HCT116 (cell line): ENCODE measurements around the gene PLA2G5. TPM values are rescaled to one million over a fixed set of nuclear protein-coding genes. Genes with fewer than 3 reads are reported as not detected.

Source experiments
- ATAC-seq: fragments of 200-7000 bp; cut with Tn5 transposase; 2 replicates; pipeline ENCODE4 v1.9.1; 2020; ENCODE audit warnings: mild to moderate bottlenecking, moderate library complexity
- BruUV-seq: library from RNA; stranded (reverse); fragments of 400-500 nt; replicated peaks from 2 replicates; lab custom pipeline; 2021; lab: Mats Ljungman, UMichigan
- CTCF ChIA-PET: fragments of 300-600 bp; sonication (Branson Sonifier 250); formaldehyde crosslinking; loops from one replicate; lab custom pipeline; 2021; ENCODE audit warnings: antibody characterized with exemption; lab: Charles Lee
- POLR2A ChIA-PET: fragments of 300-600, 350-600 bp; sonication (Branson Sonifier 250); formaldehyde crosslinking; loops from one replicate; lab custom pipeline; 2021; ENCODE audit warnings: antibody characterized with exemption; lab: Charles Lee
- RAD21 ChIA-PET, 2 experiments: fragments of 300-600 bp; sonication (Branson Sonifier 250); formaldehyde crosslinking; loops; one replicate each; lab custom pipeline; 2023; ENCODE audit warnings: low total read pairs in 2 of 2; ENCODE audit not compliant: uncharacterized antibody in 2 of 2, unreplicated experiment in 2 of 2, low non-redundant PET in 1 of 2; lab: Charles Lee
- DNase-seq: peaks from one replicate; pipeline ENCODE4 v3.0.0-alpha.2; 2010; ENCODE audit warnings: low read depth, low spot score
- H2AFZ ChIP-seq: fragments of 200-600 bp; shearing (Covaris generic), sonication (generic); 2 replicates; pipeline ENCODE4 v1.6.1; 2017; ENCODE audit warnings: low read depth, mixed run types, mixed read lengths, antibody characterized with exemption, low read length; ENCODE audit not compliant: poor library complexity, severe bottlenecking
- H3K27ac ChIP-seq: 2 replicates; pipeline ENCODE4 v1.5.1; 2012; ENCODE audit warnings: low read depth, low read length
- H3K27me3 ChIP-seq: fragments of 200-600 bp; sonication (generic); 2 replicates; pipeline ENCODE4 v1.6.1; 2016; ENCODE audit warnings: mixed run types, low read length, mixed read lengths; ENCODE audit not compliant: insufficient read depth
- H3K36me3 ChIP-seq, 2 experiments: fragments of 200-500 bp in 1 of 2; fragments of 200-600 bp in 1 of 2; sonication (Bioruptor generic) in 1 of 2; sonication (generic) in 1 of 2; 2 replicates each; pipeline versions ENCODE4 v1.5.1 to v1.6.1; 2014 to 2016; ENCODE audit warnings: low read length in 2 of 2, inconsistent platforms in 1 of 2, mixed read lengths in 1 of 2, mixed run types in 1 of 2; ENCODE audit not compliant: insufficient read depth in 2 of 2, control insufficient read depth in 1 of 2
- H3K4me1 ChIP-seq, 2 experiments: fragments of 200-600 bp in 1 of 2; sonication (generic) in 1 of 2; 2 replicates each; pipeline versions ENCODE4 v1.5.1 to v1.6.1; 2012 to 2017; ENCODE audit warnings: low read length in 2 of 2, inconsistent platforms in 1 of 2, mild to moderate bottlenecking in 1 of 2, mixed read lengths in 1 of 2, mixed run types in 1 of 2, moderate library complexity in 1 of 2; ENCODE audit not compliant: insufficient read depth in 2 of 2, control insufficient read depth in 1 of 2
- H3K4me2 ChIP-seq: fragments of 200-600 bp; sonication (generic); 2 replicates; pipeline ENCODE4 v1.6.1; 2017; ENCODE audit warnings: mixed run types, low read length, mixed read lengths
- H3K4me3 ChIP-seq, 2 experiments: fragments of 200-600 bp in 1 of 2; sonication (generic) in 1 of 2; replicated peaks in 1 of 2; 2 replicates each; pipeline ENCODE4 v1.5.1; 2011 to 2016; ENCODE audit warnings: low read length in 2 of 2, control low read depth in 1 of 2, low read depth in 1 of 2, mild to moderate bottlenecking in 1 of 2, mixed read lengths in 1 of 2, mixed run types in 1 of 2
- H3K79me2 ChIP-seq: fragments of 200-600 bp; sonication (generic); 2 replicates; pipeline ENCODE4 v1.6.1; 2017; ENCODE audit warnings: mild to moderate bottlenecking, mixed run types, low read length, moderate library complexity, mixed read lengths; ENCODE audit not compliant: insufficient read depth
- H3K9ac ChIP-seq: fragments of 200-600 bp; sonication (generic); 2 replicates; pipeline ENCODE4 v1.6.1; 2016; ENCODE audit warnings: low read length, mixed read lengths
- H3K9me2 ChIP-seq: fragments of 200-600 bp; sonication (generic), shearing (Covaris generic); 2 replicates; pipeline ENCODE4 v1.6.1; 2017; ENCODE audit warnings: mixed run types, mild to moderate bottlenecking, moderate library complexity; ENCODE audit not compliant: insufficient read depth
- H3K9me3 ChIP-seq, 2 experiments: fragments of 200-500 bp in 1 of 2; fragments of 200-600 bp in 1 of 2; sonication (Bioruptor generic) in 1 of 2; sonication (generic) in 1 of 2; 2 replicates each; pipeline ENCODE4 v1.6.1; 2014 to 2017; ENCODE audit warnings: low read length in 2 of 2, mixed read lengths in 2 of 2, inconsistent platforms in 1 of 2, low read depth in 1 of 2, mild to moderate bottlenecking in 1 of 2, mixed run types in 1 of 2, moderate library complexity in 1 of 2; ENCODE audit not compliant: control insufficient read depth in 1 of 2, insufficient read depth in 1 of 2
- H4K20me1 ChIP-seq: fragments of 200-600 bp; sonication (generic), shearing (Covaris generic); 2 replicates; pipeline ENCODE4 v1.6.1; 2017; ENCODE audit warnings: mixed run types, mild to moderate bottlenecking, moderate library complexity; ENCODE audit not compliant: insufficient read depth
- CBX3 ChIP-seq: IDR thresholded peaks from 2 replicates; pipeline ENCODE4 v1.6.1; 2012; ENCODE audit warnings: low read depth
- CEBPB ChIP-seq: IDR thresholded peaks from 2 replicates; pipeline ENCODE4 v1.6.1; 2012; ENCODE audit warnings: low read depth
- EGR1 ChIP-seq: IDR thresholded peaks from 2 replicates; pipeline ENCODE4 v1.6.1; 2012; ENCODE audit warnings: low read depth
- ELF1 ChIP-seq: IDR thresholded peaks from 2 replicates; pipeline ENCODE4 v1.6.1; 2012; ENCODE audit warnings: low read depth, borderline replicate concordance
- EZH2 ChIP-seq: fragments of 200-600 bp; sonication (generic); IDR thresholded peaks from 2 replicates; pipeline ENCODE4 v1.6.1; 2017; ENCODE audit warnings: antibody characterized with exemption, mixed run types
- JUND ChIP-seq: IDR thresholded peaks from 2 replicates; pipeline ENCODE4 v1.6.1; 2012
- POLR2AphosphoS5 ChIP-seq: IDR thresholded peaks from 2 replicates; pipeline ENCODE4 v1.6.1; 2011; ENCODE audit warnings: mild to moderate bottlenecking, low read depth, low read length, moderate library complexity
- SIN3A ChIP-seq: IDR thresholded peaks from 2 replicates; pipeline ENCODE4 v1.6.1; 2012; ENCODE audit warnings: low read depth
- SP1 ChIP-seq: IDR thresholded peaks from 2 replicates; pipeline ENCODE4 v1.6.1; 2012; ENCODE audit warnings: low read depth
- ZFX ChIP-seq: fragments of 450-650 bp; IDR thresholded peaks from 2 replicates; pipeline ENCODE4 v1.6.1; 2017
- ZNF274 ChIP-seq: fragments of 200-500 bp; sonication (Bioruptor generic); IDR thresholded peaks from 2 replicates; pipeline ENCODE4 v1.6.1; 2014; ENCODE audit warnings: mild to moderate bottlenecking, low read depth, low read length, inconsistent platforms
- intact Hi-C: fragments of 100-400 bp; cut with micrococcal nuclease; formaldehyde crosslinking; loops from 2 replicates; pipeline ENCODE4 v1.10.0; 2022
- total RNA-seq: library from RNA; stranded (reverse); gene quantifications from one replicate; pipeline ENCODE4 v1.2.1, GENCODE V29; 2021; ENCODE audit not compliant: unreplicated experiment
- TF ChIP-seq, protein P1 (sequence below): IDR thresholded peaks from 2 replicates; pipeline ENCODE4 v1.6.1; 2012
- TF ChIP-seq, protein P2 (sequence below): IDR thresholded peaks from 2 replicates; pipeline ENCODE4 v1.6.1; 2011; ENCODE audit warnings: mild to moderate bottlenecking, low read length, moderate library complexity; ENCODE audit not compliant: insufficient replicate concordance; ENCODE audit errors: extremely low read depth
- TF ChIP-seq, protein P3 (sequence below): IDR thresholded peaks from 2 replicates; pipeline ENCODE4 v1.6.1; 2012

Gene PLA2G5
- total RNA-seq, 1 experiment from 2014 or later = not detected

DNA sequence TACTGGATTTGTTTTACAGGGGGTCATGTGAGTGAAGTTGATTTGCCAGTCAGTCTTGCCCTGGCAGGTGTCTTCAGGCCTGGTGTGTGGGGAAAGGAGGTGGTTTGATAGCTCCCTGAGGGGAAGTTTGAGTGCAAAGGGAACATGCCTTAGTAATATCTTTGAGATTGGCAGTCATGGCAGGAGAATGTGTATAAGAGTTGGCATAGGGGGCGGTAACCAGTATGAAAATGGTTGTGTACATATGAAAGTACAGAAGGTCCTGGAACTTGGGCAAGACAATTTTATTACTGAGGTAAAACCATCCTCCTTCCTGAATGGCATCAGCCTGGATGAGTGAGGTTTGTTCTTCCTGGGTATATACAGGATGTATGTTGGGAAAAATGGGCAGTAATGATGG lies 37.6 kb upstream of the PLA2G5 start:
- H3K27me3 ChIP-seq = no peaks in the 10 kb centered on the region
- intact Hi-C loops = no loop called here
- H3K27ac ChIP-seq = no peak overlapping the region
- H3K4me3 ChIP-seq = no peak overlapping the region
- H3K36me3 ChIP-seq = no peaks in the 10 kb centered on the region
- no peaks in the 10 kb centered on the region for H3K79me2 ChIP-seq
- H3K4me2 ChIP-seq = no peak overlapping the region
- ChIA-PET RAD21 (no interaction called here), CTCF (no interaction called here), POLR2A (no interaction called here)
- H3K4me1 ChIP-seq = no peaks in the 10 kb centered on the region
- no peaks in the 10 kb centered on the region for H3K9me2 ChIP-seq
- TF ChIP-seq EGR1 (no peak), CBX3 (no peak), ZFX (no peak), EZH2 (no peak), ZNF274 (no peak), SIN3A (no peak), POLR2AphosphoS5 (no peak), ELF1 (no peak), JUND (no peak), SP1 (no peak), CEBPB (no peak)
- TF ChIP-seq, protein P1, sequence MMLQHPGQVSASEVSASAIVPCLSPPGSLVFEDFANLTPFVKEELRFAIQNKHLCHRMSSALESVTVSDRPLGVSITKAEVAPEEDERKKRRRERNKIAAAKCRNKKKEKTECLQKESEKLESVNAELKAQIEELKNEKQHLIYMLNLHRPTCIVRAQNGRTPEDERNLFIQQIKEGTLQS = no peak
- TF ChIP-seq, protein P2, sequence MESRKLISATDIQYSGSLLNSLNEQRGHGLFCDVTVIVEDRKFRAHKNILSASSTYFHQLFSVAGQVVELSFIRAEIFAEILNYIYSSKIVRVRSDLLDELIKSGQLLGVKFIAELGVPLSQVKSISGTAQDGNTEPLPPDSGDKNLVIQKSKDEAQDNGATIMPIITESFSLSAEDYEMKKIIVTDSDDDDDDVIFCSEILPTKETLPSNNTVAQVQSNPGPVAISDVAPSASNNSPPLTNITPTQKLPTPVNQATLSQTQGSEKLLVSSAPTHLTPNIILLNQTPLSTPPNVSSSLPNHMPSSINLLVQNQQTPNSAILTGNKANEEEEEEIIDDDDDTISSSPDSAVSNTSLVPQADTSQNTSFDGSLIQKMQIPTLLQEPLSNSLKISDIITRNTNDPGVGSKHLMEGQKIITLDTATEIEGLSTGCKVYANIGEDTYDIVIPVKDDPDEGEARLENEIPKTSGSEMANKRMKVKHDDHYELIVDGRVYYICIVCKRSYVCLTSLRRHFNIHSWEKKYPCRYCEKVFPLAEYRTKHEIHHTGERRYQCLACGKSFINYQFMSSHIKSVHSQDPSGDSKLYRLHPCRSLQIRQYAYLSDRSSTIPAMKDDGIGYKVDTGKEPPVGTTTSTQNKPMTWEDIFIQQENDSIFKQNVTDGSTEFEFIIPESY = no peak
- TF ChIP-seq, protein P3, sequence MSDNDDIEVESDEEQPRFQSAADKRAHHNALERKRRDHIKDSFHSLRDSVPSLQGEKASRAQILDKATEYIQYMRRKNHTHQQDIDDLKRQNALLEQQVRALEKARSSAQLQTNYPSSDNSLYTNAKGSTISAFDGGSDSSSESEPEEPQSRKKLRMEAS = no peak
- ATAC-seq = no peak
- BruUV-seq = no TSS peak
- no peak overlapping the region for H2AFZ ChIP-seq
- no peaks in the 10 kb centered on the region for H4K20me1 ChIP-seq
- H3K9ac ChIP-seq = no peak overlapping the region
- no peaks in the 10 kb centered on the region; a peak in 1 of 4 replicates for H3K9me3 ChIP-seq
- DNase-seq = no peak
